ENCODE measurements around the gene DKKL1. TPM values are rescaled to one million over a fixed set of nuclear protein-coding genes. Genes with fewer than 3 reads are reported as not detected.
"Not testable (repeated sequence)": the region's sequence is repeated elsewhere in the genome, so short reads cannot be mapped to it uniquely, and the experiment has no call there.

The DKKL1 gene
- total RNA-seq, 1 donor from 2014 or later = not detected

DNA sequence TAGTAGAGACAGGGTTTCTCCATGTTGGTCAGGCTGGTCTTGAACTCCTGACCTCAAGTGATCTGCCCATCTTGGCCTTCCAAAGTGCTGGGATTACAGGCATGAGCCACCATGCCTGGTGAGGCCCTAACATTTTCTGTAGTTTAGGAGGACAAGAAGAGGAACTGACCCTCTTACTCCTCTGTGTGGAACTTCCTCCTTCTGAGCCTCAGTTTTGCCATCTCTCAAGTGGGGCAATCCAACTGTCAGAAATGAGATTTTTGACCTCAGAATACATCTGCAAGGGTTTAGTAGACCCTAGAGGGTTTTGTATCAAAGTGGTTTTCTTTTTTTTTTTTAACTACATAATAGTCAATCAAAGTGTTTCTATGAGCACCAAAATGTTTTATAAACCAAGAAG, 2.4 kb downstream of the DKKL1 start:
- TF ChIP-seq, protein P1, sequence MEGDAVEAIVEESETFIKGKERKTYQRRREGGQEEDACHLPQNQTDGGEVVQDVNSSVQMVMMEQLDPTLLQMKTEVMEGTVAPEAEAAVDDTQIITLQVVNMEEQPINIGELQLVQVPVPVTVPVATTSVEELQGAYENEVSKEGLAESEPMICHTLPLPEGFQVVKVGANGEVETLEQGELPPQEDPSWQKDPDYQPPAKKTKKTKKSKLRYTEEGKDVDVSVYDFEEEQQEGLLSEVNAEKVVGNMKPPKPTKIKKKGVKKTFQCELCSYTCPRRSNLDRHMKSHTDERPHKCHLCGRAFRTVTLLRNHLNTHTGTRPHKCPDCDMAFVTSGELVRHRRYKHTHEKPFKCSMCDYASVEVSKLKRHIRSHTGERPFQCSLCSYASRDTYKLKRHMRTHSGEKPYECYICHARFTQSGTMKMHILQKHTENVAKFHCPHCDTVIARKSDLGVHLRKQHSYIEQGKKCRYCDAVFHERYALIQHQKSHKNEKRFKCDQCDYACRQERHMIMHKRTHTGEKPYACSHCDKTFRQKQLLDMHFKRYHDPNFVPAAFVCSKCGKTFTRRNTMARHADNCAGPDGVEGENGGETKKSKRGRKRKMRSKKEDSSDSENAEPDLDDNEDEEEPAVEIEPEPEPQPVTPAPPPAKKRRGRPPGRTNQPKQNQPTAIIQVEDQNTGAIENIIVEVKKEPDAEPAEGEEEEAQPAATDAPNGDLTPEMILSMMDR (IDR thresholded peaks at IDR 0.05) = no peak
- H3K27ac ChIP-seq = no peak overlapping the region
- H3K4me1 ChIP-seq = peaks cover 0 to 7% of the 10 kb centered on the region in 2 donors
- no peaks in the 10 kb centered on the region for H3K36me3 ChIP-seq
- H3K27me3 ChIP-seq = no peaks in the 10 kb centered on the region
- H3K4me3 ChIP-seq = no peak overlapping the region
- DNase-seq (ENCODE audit: low spot score in 2 of 2) = no peak
- peaks cover 6 to 22% of the 10 kb centered on the region in 2 donors for H3K9me3 ChIP-seq
- intact Hi-C loops (cut with DNase I) = no loop called here

DNA sequence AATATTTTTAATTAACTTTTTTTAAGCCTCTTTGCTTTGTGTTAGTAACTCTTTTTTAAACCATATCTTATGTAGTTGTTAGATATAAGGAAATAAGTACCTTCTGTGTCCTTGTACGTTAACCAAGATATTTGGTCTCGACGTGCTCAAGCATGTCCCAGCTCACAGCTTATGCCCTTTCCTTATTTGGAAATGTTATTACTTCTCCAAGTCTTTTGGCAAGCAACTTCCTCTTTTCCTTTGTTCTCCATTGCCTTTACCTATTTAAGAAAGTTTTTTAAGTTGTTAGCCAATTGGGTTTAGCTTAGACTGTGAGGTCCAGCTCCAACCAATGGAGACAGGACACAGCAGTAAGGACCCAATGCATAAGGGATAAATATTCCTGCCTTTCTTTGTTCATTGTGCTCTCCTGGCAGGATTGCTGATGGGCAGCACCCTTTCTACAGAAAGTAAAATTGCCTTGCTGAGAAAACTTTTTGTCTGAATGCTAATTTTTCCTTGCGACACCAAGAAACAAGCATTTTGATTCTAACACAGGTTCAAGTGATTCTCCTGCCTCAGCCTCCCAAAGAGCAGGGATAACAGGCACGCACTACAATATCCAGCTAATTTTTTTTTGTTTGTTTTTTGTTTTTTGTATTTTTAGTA, 5.2 kb downstream of the DKKL1 start:
- Histone ChIP-seq H3K36me3 (no peaks in the 10 kb centered on the region), H3K4me3 (no peak overlapping the region), H3K4me1 (peaks cover 0 to under 1% of the 10 kb centered on the region in 2 donors), H3K9me3 (peaks cover 6 to 22% of the 10 kb centered on the region in 2 donors), H3K27me3 (no peaks in the 10 kb centered on the region), H3K27ac (no peak overlapping the region)
- no peak for DNase-seq (ENCODE audit: low spot score in 2 of 2)
- TF ChIP-seq, protein P1 (IDR thresholded peaks at IDR 0.05) = no peak
- intact Hi-C loops (cut with DNase I) = no loop called here

DNA sequence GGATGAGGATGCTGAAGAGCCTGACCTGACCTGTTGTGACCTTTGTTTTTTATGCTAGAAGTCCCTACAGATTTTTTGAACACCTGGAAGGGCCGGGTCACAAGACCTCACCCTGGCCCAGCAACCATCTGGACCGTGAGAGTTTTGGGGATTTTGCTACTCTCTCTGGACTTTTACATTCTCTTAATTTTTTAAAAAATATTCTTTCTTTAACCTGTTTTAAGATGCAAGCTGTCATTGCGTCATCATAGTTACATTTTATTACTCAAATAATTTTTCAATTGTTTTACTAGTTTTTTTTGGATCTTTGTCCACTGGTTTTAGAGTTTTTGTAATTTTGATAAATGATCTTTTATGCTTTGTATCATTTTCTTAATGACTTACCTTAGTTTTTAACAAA, 7.5 kb downstream of the DKKL1 start:
- no peak for DNase-seq (ENCODE audit: low spot score in 2 of 2)
- TF ChIP-seq, protein P1 (IDR thresholded peaks at IDR 0.05) = no peak
- no peaks in the 10 kb centered on the region for H3K4me1 ChIP-seq
- intact Hi-C loops (cut with DNase I) = no loop called here
- no peaks in the 10 kb centered on the region for H3K36me3 ChIP-seq
- no peak overlapping the region for H3K4me3 ChIP-seq
- H3K27ac ChIP-seq = no peak overlapping the region
- no peaks in the 10 kb centered on the region for H3K27me3 ChIP-seq
- H3K9me3 ChIP-seq = peaks cover 6 to 22% of the 10 kb centered on the region in 2 donors

DNA sequence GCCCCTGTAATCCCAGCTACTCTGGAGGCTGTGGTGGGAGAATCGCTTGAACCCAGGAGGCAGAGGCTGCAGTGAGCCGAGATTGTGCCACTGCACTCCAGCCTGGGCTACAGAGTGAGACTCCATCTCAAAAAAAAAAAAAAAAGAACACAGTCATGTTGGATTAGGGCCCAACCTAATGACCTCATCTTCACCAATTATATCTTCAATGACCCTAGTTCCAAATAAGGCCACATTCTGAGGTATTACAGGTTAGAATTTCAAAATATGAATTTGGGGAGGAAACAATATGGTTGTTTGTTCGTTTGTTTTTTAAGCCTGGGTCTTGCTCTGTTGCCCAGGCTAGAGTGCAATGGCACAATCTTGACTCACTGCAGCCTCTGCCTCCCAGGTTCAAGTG, 9.5 kb downstream of the DKKL1 start:
- peaks cover 6 to 21% of the 10 kb centered on the region in 2 donors for H3K9me3 ChIP-seq
- H3K27ac ChIP-seq; H3K4me1 ChIP-seq; intact Hi-C loops (cut with DNase I); H3K36me3 ChIP-seq; H3K4me3 ChIP-seq; H3K27me3 ChIP-seq; DNase-seq (ENCODE audit: low spot score in 2 of 2): not testable (repeated sequence)

DNA sequence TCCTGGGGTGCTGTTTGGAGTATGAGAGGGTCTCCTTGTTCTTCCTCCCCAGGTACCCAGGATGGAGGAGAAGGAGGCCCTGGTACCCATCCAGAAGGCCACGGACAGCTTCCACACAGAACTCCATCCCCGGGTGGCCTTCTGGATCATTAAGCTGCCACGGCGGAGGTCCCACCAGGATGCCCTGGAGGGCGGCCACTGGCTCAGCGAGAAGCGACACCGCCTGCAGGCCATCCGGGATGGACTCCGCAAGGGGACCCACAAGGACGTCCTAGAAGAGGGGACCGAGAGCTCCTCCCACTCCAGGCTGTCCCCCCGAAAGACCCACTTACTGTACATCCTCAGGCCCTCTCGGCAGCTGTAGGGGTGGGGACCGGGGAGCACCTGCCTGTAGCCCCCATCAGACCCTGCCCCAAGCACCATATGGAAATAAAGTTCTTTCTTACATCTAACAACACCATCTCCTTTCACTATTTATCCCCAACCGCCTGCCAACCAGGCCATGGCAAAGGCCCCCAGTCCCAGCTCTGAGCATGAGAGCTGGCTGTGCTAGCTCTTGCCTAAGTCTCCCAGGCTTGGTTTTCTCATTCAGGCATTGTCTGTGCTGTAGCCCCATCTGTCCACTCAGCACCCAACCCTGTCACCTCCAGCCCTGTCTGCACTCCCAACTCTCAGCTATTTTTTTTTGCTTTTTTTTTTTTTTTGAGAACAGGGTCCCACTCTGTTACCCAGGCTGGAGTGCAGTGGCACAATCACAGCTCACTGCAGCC, 11.2 kb downstream of the DKKL1 start:
- intact Hi-C loops (cut with DNase I) = no loop called here
- no peak for DNase-seq (ENCODE audit: low spot score in 2 of 2)
- no peaks in the 10 kb centered on the region for H3K27me3 ChIP-seq
- TF ChIP-seq, protein P1 (IDR thresholded peaks at IDR 0.05) = no peak
- no peaks in the 10 kb centered on the region for H3K4me1 ChIP-seq
- no peaks in the 10 kb centered on the region for H3K36me3 ChIP-seq
- H3K27ac ChIP-seq = no peak overlapping the region
- peaks cover 2 to 4% of the 10 kb centered on the region in 2 donors for H3K9me3 ChIP-seq
- no peak overlapping the region for H3K4me3 ChIP-seq

DNA sequence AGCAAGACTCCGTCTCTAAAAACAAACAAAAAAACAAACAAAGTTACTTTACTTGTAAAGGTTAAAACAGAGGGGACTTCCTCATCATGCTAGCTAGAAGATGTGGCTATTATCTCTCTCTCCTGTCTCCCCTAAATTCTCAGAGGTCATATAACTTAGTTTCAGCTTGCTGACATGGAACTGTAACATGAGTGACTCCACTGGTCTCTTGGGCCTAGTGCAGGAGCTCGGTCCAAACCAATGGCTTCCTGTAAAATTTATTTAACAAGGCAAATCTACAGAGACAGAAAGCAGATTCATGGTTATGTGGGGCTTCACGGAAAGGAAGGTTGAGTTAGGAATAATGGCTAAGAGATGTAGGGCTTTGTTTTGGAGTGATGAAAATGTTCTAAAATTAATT, 14.8 kb downstream of the DKKL1 start:
- H3K4me3 ChIP-seq = no peak overlapping the region
- no peak overlapping the region for H3K27ac ChIP-seq
- intact Hi-C loops (cut with DNase I) = no loop called here
- H3K36me3 ChIP-seq = no peaks in the 10 kb centered on the region
- H3K4me1 ChIP-seq = no peaks in the 10 kb centered on the region
- no peak for DNase-seq (ENCODE audit: low spot score in 2 of 2)
- H3K27me3 ChIP-seq = no peaks in the 10 kb centered on the region
- TF ChIP-seq, protein P1 (IDR thresholded peaks at IDR 0.05) = no peak
- H3K9me3 ChIP-seq = peaks cover 0 to 12% of the 10 kb centered on the region in 2 donors
